Tibial artery (tissue), 4 donors: ENCODE measurements around the gene ANKMY2.

Experiments
- DNase-seq, 2 donors: peaks; one replicate each; pipeline ENCODE4 v3.0.0-alpha.2; 2019
- H3K27ac ChIP-seq, 2 donors: fragments of 200-600 bp; sonication (generic) in 1 of 2; 1 replicate in 1 of 2; 2 replicates in 1 of 2; pipeline ENCODE4 v1.5.1; 2018 to 2019; ENCODE audit warnings: mild to moderate bottlenecking in 1 of 2
- H3K27me3 ChIP-seq, 2 donors: fragments of 200-600 bp; sonication (generic) in 1 of 2; one replicate each; pipeline versions ENCODE4 v1.5.1 to v1.6.0; 2016 to 2019
- H3K36me3 ChIP-seq, 3 donors: fragments of 200-600 bp; sonication (generic) in 2 of 3; one replicate each; pipeline ENCODE4 v1.5.1; 2016 to 2019; ENCODE audit warnings: mild to moderate bottlenecking in 2 of 3
- H3K4me1 ChIP-seq, 4 donors: fragments of 200-600 bp; sonication (generic) in 2 of 4; 1 replicate in 3 of 4; 2 replicates in 1 of 4; pipeline ENCODE4 v1.5.1; 2016 to 2019
- H3K4me3 ChIP-seq, 2 donors: fragments of 200-600 bp; sonication (generic) in 1 of 2; 1 replicate in 1 of 2; 2 replicates in 1 of 2; pipeline ENCODE4 v1.5.1; 2018 to 2019; ENCODE audit warnings: mild to moderate bottlenecking in 2 of 2
- H3K9me3 ChIP-seq, 3 donors: fragments of 200-600 bp; sonication (generic) in 1 of 3; one replicate each; pipeline ENCODE4 v1.5.1; 2016 to 2019
- intact Hi-C: fragments of 100-400 bp; cut with DNase I; formaldehyde crosslinking; loops from one replicate; pipeline ENCODE4 v1.15.0; 2023; ENCODE audit warnings: low total_unique reads
- TF ChIP-seq, protein P1 (sequence below), 2 experiments: fragments of 200-600 bp in 1 of 2; fragments of 450-650 bp in 1 of 2; IDR thresholded peaks; one replicate each; pipeline ENCODE4 v1.5.1; 2017 to 2019; ENCODE audit warnings: antibody characterized with exemption in 2 of 2, mild to moderate bottlenecking in 1 of 2, moderate library complexity in 1 of 2

Gene ANKMY2

DNA sequence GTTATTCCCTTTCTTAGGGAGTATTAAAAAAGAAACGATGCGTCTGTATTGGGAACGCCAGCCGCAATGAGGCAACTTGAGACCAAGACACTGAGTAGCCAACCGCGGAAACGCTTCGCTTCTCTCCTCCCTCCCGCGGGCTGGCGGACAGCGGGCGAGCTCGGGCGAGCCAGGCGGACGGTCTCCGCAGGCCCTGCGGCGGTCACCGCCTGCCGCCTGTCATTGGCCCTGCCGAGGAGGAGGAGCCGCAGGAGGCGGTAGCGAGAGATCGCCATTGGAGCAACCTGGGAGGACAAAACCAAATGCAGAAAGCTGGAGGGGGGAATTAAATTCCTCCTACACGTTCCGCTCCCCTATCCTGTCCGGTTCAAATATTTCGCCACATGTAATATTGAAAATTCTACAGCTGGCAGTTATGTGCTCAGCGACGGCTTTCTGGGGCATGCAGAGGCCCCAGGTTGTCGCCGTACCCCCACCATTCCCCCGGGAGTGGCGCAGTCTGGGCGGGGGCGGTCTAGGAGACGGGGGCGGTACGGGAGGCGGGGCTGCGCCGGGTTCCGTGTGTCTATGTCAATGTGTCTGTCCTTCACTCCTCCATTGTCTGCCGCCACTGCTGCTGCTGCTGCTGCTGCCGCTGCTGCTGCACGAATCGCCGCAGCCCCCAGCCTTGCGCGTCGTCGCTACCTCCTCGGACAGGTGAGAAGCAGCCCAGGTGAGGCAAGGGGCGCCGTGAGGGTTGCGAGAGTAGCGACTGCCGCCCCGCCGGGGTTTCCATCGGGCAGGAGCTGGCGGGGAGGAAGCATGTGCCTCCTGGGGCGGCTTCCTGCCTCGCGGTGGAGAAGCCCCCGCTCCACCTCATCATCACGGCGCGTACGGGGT lies at the start of gene ANKMY2, which contains the start of gene BZW2:
TSS of gene ANKMY2 (minus strand) at position 162 of the 879 bp plus-strand sequence. CDS start 181 bp downstream, outside the sequence.
TSS of gene BZW2 (plus strand) at position 589 of the 879 bp plus-strand sequence. CDS start 19,263 bp downstream, outside the sequence.
- peak; percentile 95 to 98 for DNase-seq
- intact Hi-C loops: no loop called here
- Histone ChIP-seq H3K9me3 (no peaks in the 10 kb centered on the region), H3K4me3 (peak within 1 kb of the TSS; percentile 93 to 95), H3K4me1 (peaks cover 0 to 52% (median 19%) of the 10 kb centered on the region in 4 donors), H3K27ac (peak within 1 kb of the TSS; percentile 89 to 95), H3K36me3 (no peaks in the 10 kb centered on the region), H3K27me3 (no peaks in the 10 kb centered on the region)
- TF ChIP-seq, protein P1, sequence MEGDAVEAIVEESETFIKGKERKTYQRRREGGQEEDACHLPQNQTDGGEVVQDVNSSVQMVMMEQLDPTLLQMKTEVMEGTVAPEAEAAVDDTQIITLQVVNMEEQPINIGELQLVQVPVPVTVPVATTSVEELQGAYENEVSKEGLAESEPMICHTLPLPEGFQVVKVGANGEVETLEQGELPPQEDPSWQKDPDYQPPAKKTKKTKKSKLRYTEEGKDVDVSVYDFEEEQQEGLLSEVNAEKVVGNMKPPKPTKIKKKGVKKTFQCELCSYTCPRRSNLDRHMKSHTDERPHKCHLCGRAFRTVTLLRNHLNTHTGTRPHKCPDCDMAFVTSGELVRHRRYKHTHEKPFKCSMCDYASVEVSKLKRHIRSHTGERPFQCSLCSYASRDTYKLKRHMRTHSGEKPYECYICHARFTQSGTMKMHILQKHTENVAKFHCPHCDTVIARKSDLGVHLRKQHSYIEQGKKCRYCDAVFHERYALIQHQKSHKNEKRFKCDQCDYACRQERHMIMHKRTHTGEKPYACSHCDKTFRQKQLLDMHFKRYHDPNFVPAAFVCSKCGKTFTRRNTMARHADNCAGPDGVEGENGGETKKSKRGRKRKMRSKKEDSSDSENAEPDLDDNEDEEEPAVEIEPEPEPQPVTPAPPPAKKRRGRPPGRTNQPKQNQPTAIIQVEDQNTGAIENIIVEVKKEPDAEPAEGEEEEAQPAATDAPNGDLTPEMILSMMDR (IDR thresholded peaks at IDR 0.05): peak in 1 of 2 experiments; percentile 8

DNA sequence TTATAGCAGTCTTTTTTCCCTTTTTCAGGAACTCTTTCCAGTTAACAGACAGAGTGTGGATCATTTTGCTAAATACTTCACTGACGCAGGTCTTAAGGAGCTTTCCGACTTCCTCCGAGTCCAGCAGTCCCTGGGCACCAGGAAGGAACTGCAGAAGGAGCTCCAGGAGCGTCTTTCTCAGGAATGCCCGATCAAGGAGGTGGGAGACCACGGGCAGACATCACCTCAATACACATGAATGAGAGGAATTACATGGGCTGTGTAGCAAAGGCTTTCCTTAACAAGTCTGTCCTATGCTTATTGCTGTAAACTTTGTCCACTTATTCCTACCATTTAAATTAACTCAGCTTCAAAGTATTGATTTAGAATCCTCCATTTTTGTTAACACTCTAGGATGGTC lies 49.3 kb upstream of the ANKMY2 start:
- no peaks in the 10 kb centered on the region for H3K9me3 ChIP-seq
- intact Hi-C loops: no loop called here
- H3K27me3 ChIP-seq: no peaks in the 10 kb centered on the region
- TF ChIP-seq, protein P1 (IDR thresholded peaks at IDR 0.05): no peak
- peaks cover 0 to 36% (median 3%) of the 10 kb centered on the region in 4 donors for H3K4me1 ChIP-seq
- no peak overlapping the region for H3K27ac ChIP-seq
- DNase-seq: no peak
- H3K4me3 ChIP-seq: no peak overlapping the region
- H3K36me3 ChIP-seq: peaks cover 9 to 46% (median 22%) of the 10 kb centered on the region in 3 donors

DNA sequence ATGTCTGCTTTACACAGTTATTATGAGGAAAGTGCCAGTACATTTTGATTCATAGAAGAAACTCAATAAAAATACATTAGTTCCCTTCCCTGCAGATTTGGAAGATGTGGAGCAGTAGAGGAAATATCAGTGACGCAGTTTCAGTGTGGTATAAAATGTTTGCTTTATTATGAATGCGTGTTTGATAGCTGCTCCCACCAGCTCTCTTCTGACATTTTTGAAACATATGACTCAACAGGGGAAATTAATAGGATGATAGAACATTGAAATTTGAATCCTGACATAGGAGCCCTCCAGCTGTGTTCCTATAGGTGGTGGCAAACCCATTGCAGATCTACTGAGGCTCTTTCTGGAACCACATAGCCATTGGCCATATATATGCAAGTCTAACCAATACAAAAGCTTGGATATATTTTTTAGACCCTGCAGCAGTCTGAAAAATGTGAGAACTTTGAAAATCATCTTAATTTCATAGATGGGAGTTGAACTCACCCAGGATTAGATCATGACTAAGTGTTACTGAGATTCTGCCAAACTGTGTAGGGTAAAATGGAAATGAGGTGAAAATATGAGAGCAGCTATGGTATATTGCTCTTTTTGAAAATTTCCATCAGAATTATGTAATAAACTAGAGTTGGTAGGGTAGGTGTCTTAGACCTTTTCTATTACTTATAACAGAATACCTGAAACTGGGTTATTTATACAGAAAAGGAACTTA lies 48.2 kb upstream of the ANKMY2 start:
- DNase-seq: no peak
- H3K4me1 ChIP-seq: peaks cover 0 to 26% (median under 1%) of the 10 kb centered on the region in 4 donors
- TF ChIP-seq, protein P1 (IDR thresholded peaks at IDR 0.05): no peak
- no peaks in the 10 kb centered on the region for H3K27me3 ChIP-seq
- peaks cover 9 to 47% (median 25%) of the 10 kb centered on the region in 3 donors for H3K36me3 ChIP-seq
- intact Hi-C loops: no loop called here
- no peaks in the 10 kb centered on the region for H3K9me3 ChIP-seq
- H3K4me3 ChIP-seq: no peak overlapping the region
- no peak overlapping the region for H3K27ac ChIP-seq

DNA sequence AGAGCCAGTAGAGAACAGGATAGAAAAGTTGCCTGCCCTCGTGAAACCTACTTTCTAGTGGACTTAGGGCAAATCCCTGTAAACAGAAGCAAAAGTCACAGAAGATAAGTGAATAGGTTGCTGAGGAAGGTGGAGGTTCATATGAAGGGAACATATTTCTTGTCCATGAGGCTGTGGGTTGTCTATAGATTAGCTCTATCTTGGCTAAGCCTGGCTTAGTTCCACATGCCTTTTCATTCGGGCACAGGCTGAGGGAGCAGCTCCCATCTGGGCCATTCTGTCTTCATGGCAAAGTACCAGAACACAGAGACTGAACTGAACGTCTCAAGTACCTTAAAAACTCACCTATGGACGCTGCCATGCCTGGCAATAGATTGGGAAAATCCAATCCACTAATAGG lies 45.7 kb upstream of the ANKMY2 start:
- Histone ChIP-seq H3K27ac (no peak overlapping the region), H3K27me3 (no peaks in the 10 kb centered on the region), H3K36me3 (peaks cover 10 to 33% (median 15%) of the 10 kb centered on the region in 3 donors), H3K9me3 (no peaks in the 10 kb centered on the region), H3K4me1 (peaks cover 0 to 7% (median 0%) of the 10 kb centered on the region in 4 donors), H3K4me3 (no peak overlapping the region)
- intact Hi-C loops: no loop called here
- TF ChIP-seq, protein P1 (IDR thresholded peaks at IDR 0.05): no peak
- no peak for DNase-seq

DNA sequence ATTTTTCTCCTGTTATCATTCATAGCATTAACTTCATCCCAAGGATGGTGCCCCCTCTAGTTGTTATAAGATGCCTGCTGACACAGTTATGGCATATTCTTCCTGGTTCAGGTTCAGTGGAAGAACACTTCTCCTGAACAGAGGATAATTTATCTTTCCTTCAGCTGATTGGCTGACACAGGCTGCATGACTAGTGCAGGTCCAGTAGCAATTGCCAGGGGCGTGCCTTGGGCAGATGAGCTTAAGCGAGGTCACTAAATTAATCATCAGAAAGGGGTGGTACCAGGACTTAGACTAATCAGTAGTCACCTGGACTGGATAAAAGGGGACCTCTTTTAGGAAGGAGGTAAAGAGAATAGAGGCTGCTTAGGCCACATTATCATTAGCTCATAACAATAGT lies 42.7 kb upstream of the ANKMY2 start:
- H3K36me3 ChIP-seq: peaks cover 24 to 43% (median 25%) of the 10 kb centered on the region in 3 donors

More for the DNA sequence above, 42.7 kb upstream of the ANKMY2 start:
- Histone ChIP-seq H3K4me3 (no peak overlapping the region), H3K4me1 (no peaks in the 10 kb centered on the region), H3K9me3 (no peaks in the 10 kb centered on the region), H3K27me3 (no peaks in the 10 kb centered on the region), H3K27ac (no peak overlapping the region)
- TF ChIP-seq, protein P1 (IDR thresholded peaks at IDR 0.05): no peak
- intact Hi-C loops: no loop called here
- no peak for DNase-seq
